ENCODE data around the gene CACNG5. TPM values are rescaled to one million over a fixed set of nuclear protein-coding genes. Genes with fewer than 3 reads are reported as not detected.

CACNG5 gene
- total RNA-seq, 1 experiment from 2014 or later = not detected

DNA sequence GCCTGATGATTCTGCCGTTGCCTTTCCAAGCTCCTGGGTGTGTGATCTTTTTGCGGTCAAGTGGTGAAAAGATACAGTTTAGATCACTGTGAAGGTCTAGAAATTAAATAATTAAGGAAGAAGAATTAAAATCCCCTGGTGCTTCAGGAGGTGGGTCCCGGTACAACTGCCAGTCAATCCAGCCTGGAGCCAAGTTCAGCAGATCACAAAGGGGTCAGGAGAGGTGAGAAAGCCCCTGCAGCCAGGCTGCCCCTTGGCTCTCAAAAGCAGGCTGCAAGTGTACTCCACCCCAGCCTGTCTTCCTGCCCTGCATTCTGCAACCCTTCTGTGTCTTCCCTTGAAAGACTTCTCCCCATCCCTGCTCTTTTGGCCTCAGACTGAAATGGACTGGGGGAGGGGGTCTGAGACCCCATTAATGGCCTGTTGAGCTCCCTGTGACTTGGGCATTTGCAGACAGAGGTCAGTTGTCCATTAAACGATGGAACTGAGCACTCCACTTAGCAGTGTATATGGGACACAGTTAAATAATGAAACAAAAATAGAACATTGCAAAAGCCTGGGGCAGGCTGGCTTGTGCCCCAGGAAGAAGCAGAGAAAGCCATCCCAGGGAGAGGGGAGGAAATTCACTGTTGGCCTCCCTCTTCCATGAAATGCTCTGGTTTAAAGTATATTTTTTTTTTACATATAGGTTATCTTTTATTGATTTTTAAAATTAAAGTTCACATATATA lies 15.1 kb downstream of the CACNG5 start:
- DNase-seq = no peak
- H3K4me3 Mint-ChIP-seq (ENCODE audit: low read depth, unreplicated experiment) = no peak overlapping the region
- H3K27ac Mint-ChIP-seq (ENCODE audit: unreplicated experiment) = no peak overlapping the region
- peaks cover 67% of the 10 kb centered on the region for H3K27me3 Mint-ChIP-seq (ENCODE audit: unreplicated experiment)
- no TSS peak for BruUV-seq (replicated peaks)
- H3K9me3 Mint-ChIP-seq (ENCODE audit: low read depth, unreplicated experiment) = peaks cover 3% of the 10 kb centered on the region
- H3K36me3 Mint-ChIP-seq (ENCODE audit: insufficient read depth, unreplicated experiment) = no peaks in the 10 kb centered on the region
- CTCF ChIA-PET = no interaction called here
- intact Hi-C loops (cut with micrococcal nuclease; ENCODE audit: unreplicated experiment) = no loop called here
- H3K4me1 Mint-ChIP-seq (ENCODE audit: low read depth, unreplicated experiment) = no peaks in the 10 kb centered on the region
- TF ChIP-seq, protein P1, sequence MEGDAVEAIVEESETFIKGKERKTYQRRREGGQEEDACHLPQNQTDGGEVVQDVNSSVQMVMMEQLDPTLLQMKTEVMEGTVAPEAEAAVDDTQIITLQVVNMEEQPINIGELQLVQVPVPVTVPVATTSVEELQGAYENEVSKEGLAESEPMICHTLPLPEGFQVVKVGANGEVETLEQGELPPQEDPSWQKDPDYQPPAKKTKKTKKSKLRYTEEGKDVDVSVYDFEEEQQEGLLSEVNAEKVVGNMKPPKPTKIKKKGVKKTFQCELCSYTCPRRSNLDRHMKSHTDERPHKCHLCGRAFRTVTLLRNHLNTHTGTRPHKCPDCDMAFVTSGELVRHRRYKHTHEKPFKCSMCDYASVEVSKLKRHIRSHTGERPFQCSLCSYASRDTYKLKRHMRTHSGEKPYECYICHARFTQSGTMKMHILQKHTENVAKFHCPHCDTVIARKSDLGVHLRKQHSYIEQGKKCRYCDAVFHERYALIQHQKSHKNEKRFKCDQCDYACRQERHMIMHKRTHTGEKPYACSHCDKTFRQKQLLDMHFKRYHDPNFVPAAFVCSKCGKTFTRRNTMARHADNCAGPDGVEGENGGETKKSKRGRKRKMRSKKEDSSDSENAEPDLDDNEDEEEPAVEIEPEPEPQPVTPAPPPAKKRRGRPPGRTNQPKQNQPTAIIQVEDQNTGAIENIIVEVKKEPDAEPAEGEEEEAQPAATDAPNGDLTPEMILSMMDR (IDR thresholded peaks at IDR 0.05; ENCODE audit: unreplicated experiment) = no peak

DNA sequence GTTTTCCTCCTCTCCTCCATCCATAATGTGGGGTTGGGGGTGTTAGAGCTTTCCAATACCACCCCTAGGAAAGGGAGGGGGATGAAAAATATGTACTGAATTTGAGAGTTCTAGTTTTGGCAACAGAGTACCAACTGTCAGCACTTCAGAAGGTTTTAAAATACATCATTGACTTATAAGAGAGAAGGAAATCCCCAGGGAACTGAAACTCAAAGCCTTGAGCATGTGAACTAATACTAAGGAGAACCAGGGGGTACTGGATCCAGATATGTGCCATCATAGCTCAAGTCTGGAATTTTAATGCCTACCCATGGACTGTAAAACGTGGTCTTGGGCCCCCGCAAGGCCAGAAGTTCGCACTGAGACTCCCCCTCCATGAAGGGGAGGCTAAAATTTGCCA lies 15.8 kb downstream of the CACNG5 start:
- no peak overlapping the region for H3K27ac Mint-ChIP-seq (ENCODE audit: unreplicated experiment)

DNA sequence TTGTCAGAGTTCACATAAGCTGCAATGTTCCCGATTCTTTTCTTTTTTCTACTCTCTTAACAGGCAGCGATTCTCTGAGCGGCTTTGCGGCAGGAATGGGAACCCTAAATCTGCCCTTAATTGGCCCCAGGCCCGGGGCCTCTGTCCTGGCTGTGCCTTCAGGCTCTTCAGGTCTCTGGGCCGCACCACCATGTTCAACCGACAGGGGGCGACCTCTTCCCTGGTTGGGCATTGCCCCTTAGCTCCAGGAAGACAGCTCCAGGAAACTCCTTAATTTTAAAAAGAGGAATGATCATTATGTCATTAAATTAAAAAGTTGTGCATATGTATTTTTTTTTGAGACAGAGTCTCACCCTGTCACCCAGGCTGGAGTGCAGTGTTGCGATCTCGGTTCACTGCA lies 20.3 kb downstream of the CACNG5 start:
- no peaks in the 10 kb centered on the region for H3K36me3 Mint-ChIP-seq (ENCODE audit: insufficient read depth, unreplicated experiment)
- H3K27ac Mint-ChIP-seq (ENCODE audit: unreplicated experiment) = no peak overlapping the region
- TF ChIP-seq, protein P1 (IDR thresholded peaks at IDR 0.05; ENCODE audit: unreplicated experiment) = peak; percentile 25
- no peaks in the 10 kb centered on the region for H3K4me1 Mint-ChIP-seq (ENCODE audit: low read depth, unreplicated experiment)
- DNase-seq = peak; percentile 20
- no TSS peak for BruUV-seq (replicated peaks)
- no peak overlapping the region for H3K4me3 Mint-ChIP-seq (ENCODE audit: low read depth, unreplicated experiment)
- CTCF ChIA-PET = no interaction called here
- H3K9me3 Mint-ChIP-seq (ENCODE audit: low read depth, unreplicated experiment) = no peaks in the 10 kb centered on the region
- peaks cover 56% of the 10 kb centered on the region for H3K27me3 Mint-ChIP-seq (ENCODE audit: unreplicated experiment)
- intact Hi-C loops (cut with micrococcal nuclease; ENCODE audit: unreplicated experiment) = no loop called here

More for the DNA sequence above, 15.8 kb downstream of the CACNG5 start:
- no peaks in the 10 kb centered on the region for H3K4me1 Mint-ChIP-seq (ENCODE audit: low read depth, unreplicated experiment)
- TF ChIP-seq, protein P1 (IDR thresholded peaks at IDR 0.05; ENCODE audit: unreplicated experiment) = no peak
- BruUV-seq (replicated peaks) = no TSS peak
- intact Hi-C loops (cut with micrococcal nuclease; ENCODE audit: unreplicated experiment) = no loop called here
- CTCF ChIA-PET = no interaction called here
- peaks cover 60% of the 10 kb centered on the region for H3K27me3 Mint-ChIP-seq (ENCODE audit: unreplicated experiment)
- H3K9me3 Mint-ChIP-seq (ENCODE audit: low read depth, unreplicated experiment) = peaks cover 3% of the 10 kb centered on the region
- DNase-seq = no peak
- H3K4me3 Mint-ChIP-seq (ENCODE audit: low read depth, unreplicated experiment) = no peak overlapping the region
- no peaks in the 10 kb centered on the region for H3K36me3 Mint-ChIP-seq (ENCODE audit: insufficient read depth, unreplicated experiment)

DNA sequence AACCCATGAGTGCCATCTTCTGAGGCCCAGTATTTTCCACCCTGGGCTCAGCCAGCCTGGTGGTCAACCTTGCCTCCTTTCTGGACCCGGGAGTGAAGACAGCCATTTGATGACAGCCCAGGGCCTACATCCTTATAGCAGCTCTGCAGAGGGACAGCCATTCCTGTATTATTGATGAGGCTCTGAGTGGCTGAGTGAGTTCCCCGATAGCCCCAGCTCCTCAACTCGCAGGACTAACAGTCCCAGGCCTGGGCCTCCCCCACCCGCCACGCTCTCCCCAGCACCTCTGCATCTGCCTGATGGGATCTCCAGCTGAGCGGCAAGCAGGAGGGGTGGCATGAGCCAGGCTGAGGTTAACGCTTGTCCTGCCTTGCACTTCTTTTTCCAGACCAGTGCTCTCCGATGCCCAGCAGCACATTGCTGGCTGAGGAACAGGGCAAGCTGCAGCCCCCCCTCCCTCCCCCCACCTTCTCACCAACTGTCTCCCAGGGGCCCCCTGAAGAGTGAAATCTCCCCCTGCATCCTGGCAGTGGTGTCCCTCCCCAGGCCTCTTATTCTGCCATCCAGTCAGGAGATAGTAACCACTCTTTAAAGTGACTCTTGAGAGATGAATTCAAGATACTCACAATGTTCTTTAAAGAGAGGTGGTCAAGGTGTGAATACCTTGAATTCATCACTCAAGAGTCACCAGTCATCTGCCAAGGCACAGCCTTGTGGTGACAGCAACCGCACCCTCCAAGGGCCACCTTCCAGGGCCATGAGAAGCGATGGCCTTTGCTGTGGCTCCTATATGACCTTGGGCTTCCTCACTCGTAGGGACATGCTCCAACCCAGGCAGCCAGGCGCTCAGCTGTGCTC lies 23.5 kb downstream of the CACNG5 start:
- DNase-seq = no peak
- Mint-ChIP-seq H3K4me3 (ENCODE audit: low read depth, unreplicated experiment) (no peak overlapping the region), H3K36me3 (ENCODE audit: insufficient read depth, unreplicated experiment) (no peaks in the 10 kb centered on the region), H3K9me3 (ENCODE audit: low read depth, unreplicated experiment) (no peaks in the 10 kb centered on the region), H3K27ac (ENCODE audit: unreplicated experiment) (no peak overlapping the region), H3K4me1 (ENCODE audit: low read depth, unreplicated experiment) (no peaks in the 10 kb centered on the region), H3K27me3 (ENCODE audit: unreplicated experiment) (peaks cover 39% of the 10 kb centered on the region)
- CTCF ChIA-PET = no interaction called here
- TF ChIP-seq, protein P1 (IDR thresholded peaks at IDR 0.05; ENCODE audit: unreplicated experiment) = no peak
- intact Hi-C loops (cut with micrococcal nuclease; ENCODE audit: unreplicated experiment) = no loop called here
- BruUV-seq (replicated peaks) = no TSS peak

Data from Calu3 (cell line).